Right kidney (tissue), 1 donor: Measurements from ENCODE around the gene PSD2.
"Not testable (repeated sequence)": the region's sequence is repeated elsewhere in the genome, so short reads cannot be mapped to it uniquely, and the experiment has no call there.

ENCODE experiments used
- DNase-seq: peaks from one replicate; pipeline ENCODE4 v3.0.0-alpha.2; 2016

The PSD2 gene

GRCh38 chr5:139789116-139789844, 6.3 kb upstream of the PSD2 start:
- no peak for DNase-seq

- no peak for DNase-seq
Observed at GRCh38 chr5:139789845-139790189, 5.8 kb upstream of the PSD2 start.

- no peak for DNase-seq
Observed at GRCh38 chr5:139792218-139792617, 3.4 kb upstream of the PSD2 start.

- DNase-seq, result not testable (repeated sequence)
Observed at GRCh38 chr5:139792655-139793054, 3.0 kb upstream of the PSD2 start.

- no peak for DNase-seq
Observed at GRCh38 chr5:139794067-139794846, 1.4 kb upstream of the PSD2 start.

- DNase-seq, result no peak
Observed at GRCh38 chr5:139796061-139796806, 626 bp downstream of the PSD2 start.

- DNase-seq, result no peak
Observed at GRCh38 chr5:139797335-139797734, 1.7 kb downstream of the PSD2 start.

GRCh38 chr5:139797856-139798510, 2.4 kb downstream of the PSD2 start:
- no peak for DNase-seq

- no peak for DNase-seq
Observed at GRCh38 chr5:139798883-139799282, 3.3 kb downstream of the PSD2 start.

GRCh38 chr5:139799359-139799758, 3.8 kb downstream of the PSD2 start:
- DNase-seq, result no peak

- no peak for DNase-seq
Observed at GRCh38 chr5:139803978-139804377, 8.4 kb downstream of the PSD2 start.

GRCh38 chr5:139804800-139805397, 9.3 kb downstream of the PSD2 start:
- no peak for DNase-seq

- no peak for DNase-seq
Observed at GRCh38 chr5:139805545-139805944, 9.9 kb downstream of the PSD2 start.

GRCh38 chr5:139806111-139806510, 10.5 kb downstream of the PSD2 start:
- no peak for DNase-seq

- no peak for DNase-seq
Observed at GRCh38 chr5:139806726-139807646, 11.4 kb downstream of the PSD2 start.

- no peak for DNase-seq
Observed at GRCh38 chr5:139807647-139808030, 12.0 kb downstream of the PSD2 start.

GRCh38 chr5:139808481-139809330, 13.1 kb downstream of the PSD2 start:
- peak; percentile 29 for DNase-seq

- no peak for DNase-seq
Observed at GRCh38 chr5:139809331-139809810, 13.8 kb downstream of the PSD2 start.

- DNase-seq, result no peak
Observed at GRCh38 chr5:139810341-139811273, 15.0 kb downstream of the PSD2 start.
